Fibroblast of mammary gland (primary cell): ENCODE measurements around the gene KLHDC4.
"Not testable (repeated sequence)": the region's sequence is repeated elsewhere in the genome, so short reads cannot be mapped to it uniquely, and the experiment has no call there.

ENCODE experiments used
- DNase-seq: peaks from one replicate; pipeline ENCODE4 v3.0.0-alpha.2; 2010; ENCODE audit warnings: low read depth
- H3K4me3 ChIP-seq: 2 replicates; pipeline ENCODE4 v1.5.1; 2011; ENCODE audit warnings: low read depth, mild to moderate bottlenecking, low read length, moderate library complexity; ENCODE audit not compliant: control insufficient read depth
- TF ChIP-seq, protein P1 (sequence below): conservative IDR thresholded peaks from 2 replicates; pipeline ENCODE4 v1.5.1; 2011; ENCODE audit warnings: low read depth, low read length, inconsistent platforms; ENCODE audit not compliant: control insufficient read depth, insufficient read depth

Gene KLHDC4

DNA sequence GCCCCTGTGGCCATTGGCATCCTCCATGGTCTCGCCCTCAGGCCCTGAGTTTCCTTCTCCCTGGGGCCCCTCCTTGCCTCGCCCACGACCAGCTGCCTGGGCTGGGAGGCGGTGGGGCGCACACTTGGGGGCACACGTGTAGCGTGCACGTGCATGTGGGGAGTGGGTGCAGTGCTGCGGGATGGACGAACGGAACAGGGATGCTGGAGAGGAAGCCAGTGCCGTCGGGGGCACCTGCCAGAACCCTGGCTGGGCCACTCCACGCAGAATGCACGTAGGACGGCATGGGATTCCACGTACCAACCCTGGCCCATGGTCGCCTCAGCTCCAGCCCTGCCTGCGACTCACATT lies 80.4 kb downstream of the KLHDC4 start:
- no peak for DNase-seq
- no peak overlapping the region for H3K4me3 ChIP-seq
- TF ChIP-seq, protein P1, sequence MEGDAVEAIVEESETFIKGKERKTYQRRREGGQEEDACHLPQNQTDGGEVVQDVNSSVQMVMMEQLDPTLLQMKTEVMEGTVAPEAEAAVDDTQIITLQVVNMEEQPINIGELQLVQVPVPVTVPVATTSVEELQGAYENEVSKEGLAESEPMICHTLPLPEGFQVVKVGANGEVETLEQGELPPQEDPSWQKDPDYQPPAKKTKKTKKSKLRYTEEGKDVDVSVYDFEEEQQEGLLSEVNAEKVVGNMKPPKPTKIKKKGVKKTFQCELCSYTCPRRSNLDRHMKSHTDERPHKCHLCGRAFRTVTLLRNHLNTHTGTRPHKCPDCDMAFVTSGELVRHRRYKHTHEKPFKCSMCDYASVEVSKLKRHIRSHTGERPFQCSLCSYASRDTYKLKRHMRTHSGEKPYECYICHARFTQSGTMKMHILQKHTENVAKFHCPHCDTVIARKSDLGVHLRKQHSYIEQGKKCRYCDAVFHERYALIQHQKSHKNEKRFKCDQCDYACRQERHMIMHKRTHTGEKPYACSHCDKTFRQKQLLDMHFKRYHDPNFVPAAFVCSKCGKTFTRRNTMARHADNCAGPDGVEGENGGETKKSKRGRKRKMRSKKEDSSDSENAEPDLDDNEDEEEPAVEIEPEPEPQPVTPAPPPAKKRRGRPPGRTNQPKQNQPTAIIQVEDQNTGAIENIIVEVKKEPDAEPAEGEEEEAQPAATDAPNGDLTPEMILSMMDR: no peak

DNA sequence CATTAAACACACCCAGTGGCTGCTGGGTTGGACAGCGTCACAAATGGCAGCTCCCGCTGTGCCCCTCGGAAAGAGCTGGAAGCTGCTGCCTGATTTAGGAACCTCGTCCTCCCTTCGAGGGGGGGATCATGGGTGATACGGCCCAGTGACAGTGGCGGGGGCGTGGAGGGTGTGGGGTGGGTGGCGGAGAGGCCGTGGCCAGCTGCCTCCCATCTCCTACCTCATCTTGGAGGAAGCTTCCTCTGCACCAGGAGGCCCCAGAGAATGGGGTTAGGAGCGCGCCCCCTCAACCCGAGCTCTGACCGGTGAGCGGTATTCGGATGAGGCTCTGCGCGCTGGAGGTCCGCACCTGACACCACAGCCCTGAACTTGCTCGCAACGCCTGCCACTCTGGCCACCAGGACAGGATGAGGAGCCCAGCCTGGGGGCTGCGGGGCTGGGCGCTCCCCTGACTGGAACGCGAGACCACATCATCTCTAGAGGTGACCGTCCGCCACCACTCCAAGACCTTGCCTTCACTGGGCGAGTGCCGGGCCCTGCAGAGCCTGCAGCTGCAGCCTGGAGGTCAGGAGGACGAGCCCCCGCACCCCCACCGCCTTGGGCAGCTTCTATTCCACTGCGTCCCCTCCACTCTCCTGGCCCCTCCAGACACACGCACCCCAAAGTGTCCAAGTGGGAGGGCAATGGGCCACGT lies 80.9 kb downstream of the KLHDC4 start:
- DNase-seq: no peak
- TF ChIP-seq, protein P1: no peak
- no peak overlapping the region for H3K4me3 ChIP-seq

DNA sequence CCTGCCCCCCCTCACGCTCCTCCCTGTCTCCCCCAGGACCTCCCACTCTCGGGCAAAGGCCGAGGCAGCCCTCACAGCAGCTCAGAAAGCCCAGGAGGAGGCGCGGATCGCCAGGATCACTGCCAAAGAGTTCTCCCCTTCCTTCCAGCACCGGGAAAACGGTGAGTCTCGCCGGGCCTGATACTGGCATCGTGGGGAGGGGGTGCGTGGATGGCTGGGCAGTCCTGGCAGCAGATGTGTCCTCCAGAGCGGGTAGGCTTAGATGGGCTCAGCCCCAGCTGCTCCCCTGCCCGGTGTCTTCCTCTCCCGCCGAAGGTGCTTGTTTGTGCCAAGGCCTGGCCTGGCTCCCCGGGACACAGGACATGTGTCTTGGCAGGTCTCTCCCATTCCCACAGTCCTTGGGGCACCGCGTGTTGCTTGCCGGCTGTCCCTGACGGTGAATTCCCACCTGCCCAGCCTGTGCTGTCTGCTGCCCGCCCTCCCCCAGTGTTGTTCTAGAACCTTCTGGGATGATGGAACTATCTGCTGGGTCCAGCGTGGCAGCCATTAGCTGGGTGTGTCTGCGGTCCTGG lies 81.6 kb downstream of the KLHDC4 start:
- DNase-seq: no peak
- no peak overlapping the region for H3K4me3 ChIP-seq
- TF ChIP-seq, protein P1: no peak

DNA sequence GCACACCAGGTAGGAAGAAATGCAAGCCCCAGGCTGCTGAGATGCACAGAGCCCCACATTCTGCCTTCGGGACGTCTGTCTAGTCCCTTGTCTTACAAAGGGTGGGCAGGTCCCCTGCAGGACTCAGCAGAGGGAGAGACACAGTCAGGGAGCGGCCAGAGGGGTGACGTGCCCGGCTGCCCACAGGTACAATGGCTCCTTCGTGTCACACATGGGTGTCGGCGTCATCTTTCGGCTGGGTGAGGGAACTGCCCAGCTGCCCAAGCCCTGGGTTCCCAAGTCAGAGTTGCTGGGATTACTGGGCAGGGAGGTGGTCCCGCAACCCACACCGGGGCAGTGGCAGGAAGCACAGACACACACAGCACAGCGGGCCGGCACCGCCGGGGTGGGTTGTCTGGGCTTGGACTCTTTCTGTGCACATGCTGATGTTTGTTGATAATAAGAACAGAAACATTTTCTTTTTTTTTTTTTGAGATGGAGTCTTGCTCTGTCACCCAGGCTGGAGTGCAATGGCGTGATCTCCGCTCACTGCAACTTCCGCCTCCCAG lies 82.9 kb downstream of the KLHDC4 start:
- TF ChIP-seq, protein P1: no peak
- DNase-seq: no peak
- no peak overlapping the region for H3K4me3 ChIP-seq

DNA sequence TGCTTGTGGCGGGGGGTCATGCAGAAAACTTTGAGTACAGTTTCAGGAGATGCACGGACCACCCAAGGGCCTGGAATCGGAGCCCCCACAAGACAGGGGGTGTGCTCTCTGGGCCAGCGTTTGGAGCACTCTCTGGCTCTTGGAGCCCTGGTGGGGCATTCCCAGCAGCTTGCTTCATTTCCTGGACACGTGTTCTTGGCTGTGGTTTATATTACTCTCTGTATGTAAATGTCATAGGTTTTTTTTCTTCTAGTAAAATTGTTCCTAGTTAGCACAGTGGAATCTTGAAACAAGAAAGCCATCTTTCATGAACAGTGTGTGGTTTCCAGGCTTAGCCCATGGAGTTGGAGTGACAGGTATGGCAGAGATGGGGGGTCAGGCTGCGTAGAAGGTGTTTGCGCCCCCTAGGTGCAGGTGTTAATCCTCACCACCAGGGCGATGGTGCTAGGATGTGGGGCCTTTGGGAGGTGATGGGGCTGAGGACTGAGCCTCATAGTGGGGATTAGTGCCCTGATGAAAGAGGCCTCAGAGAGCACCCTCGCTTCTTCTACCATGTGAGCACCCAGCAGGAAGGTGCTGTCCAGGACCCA lies 83.7 kb downstream of the KLHDC4 start:
- TF ChIP-seq, protein P1: peak; percentile 36
- peak; percentile 56 for DNase-seq
- H3K4me3 ChIP-seq: no peak overlapping the region

DNA sequence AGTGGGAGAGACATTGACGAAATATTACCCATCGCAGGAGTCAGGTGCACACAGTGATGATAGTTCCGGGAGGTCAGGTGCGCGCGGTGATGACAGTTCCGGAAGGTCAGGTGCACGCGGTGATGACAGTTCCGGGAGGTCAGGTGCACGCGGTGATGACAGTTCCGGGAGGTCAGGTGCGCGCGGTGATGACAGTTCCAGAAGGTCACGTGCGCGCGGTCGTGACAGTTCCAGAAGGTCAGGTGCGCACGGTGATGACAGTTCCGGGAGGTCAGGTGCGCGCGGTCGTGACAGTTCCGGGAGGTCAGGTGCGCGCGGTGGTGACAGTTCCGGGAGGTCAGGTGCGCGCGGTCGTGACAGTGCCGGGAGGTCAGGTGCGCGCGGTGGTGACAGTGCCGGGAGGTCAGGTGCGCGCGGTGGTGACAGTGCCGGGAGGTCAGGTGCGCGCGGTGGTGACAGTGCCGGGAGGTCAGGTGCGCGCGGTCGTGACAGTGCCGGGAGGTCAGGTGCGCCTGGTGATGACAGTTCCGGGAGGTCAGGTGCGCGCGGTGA lies 84.7 kb downstream of the KLHDC4 start:
- DNase-seq, H3K4me3 ChIP-seq: not testable (repeated sequence)

DNA sequence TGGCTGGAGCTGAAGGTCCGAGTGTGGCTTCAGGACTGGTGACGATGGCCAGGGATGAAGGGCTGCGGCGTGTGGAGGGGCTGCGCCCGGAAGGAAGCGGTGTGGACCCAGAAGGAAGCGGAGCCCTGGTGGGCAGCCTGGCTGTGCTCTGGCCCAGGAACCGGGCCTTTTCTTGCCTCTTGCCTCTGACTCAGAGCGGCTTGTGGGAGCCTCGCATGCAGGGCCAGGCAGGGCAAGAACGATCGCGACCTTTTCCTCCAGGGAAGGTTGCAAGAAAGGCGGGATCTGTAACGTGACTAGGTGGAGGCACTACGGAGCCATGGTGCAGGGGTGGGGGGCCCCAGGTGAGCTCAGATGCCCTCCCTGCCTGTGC lies 85.5 kb downstream of the KLHDC4 start:
- TF ChIP-seq, protein P1: no peak
- no peak for DNase-seq
- H3K4me3 ChIP-seq: no peak overlapping the region
